ENCODE data around the gene ABCA7. TPM values are rescaled to one million over a fixed set of nuclear protein-coding genes. Genes with fewer than 3 reads are reported as not detected.

The ABCA7 gene
- total RNA-seq, 2 donors from 2014 or later, result 33.7 to 87.3 TPM

- TF ChIP-seq CTCF (IDR thresholded peaks at IDR 0.05) (no peak), POLR2A (IDR thresholded peaks at IDR 0.05) (no peak)
- Histone ChIP-seq H3K4me3 (no peak overlapping the region), H3K27ac (no peak overlapping the region), H3K9me3 (no peaks in the 10 kb centered on the region), H3K27me3 (no peaks in the 10 kb centered on the region), H3K36me3 (replicated peaks in 1 of 2; ENCODE audit: insufficient read depth in 1 of 2, low read depth in 2 of 2) (no peaks in the 10 kb centered on the region), H3K4me1 (no peaks in the 10 kb centered on the region)
- intact Hi-C loops (cut with DNase I), result no loop called here
- ATAC-seq (no peak), DNase-seq (no peak)
- 88 to 97% methylated on average over 2 of the region's 5 CpGs for WGBS, 2 donors
These were observed 12.6 kb downstream of the ABCA7 start for GRCh38 chr19:1052349-1052975.

GRCh38 chr19:1053176-1054101 is 13.5 kb downstream of the ABCA7 start:
- TF ChIP-seq CTCF (IDR thresholded peaks at IDR 0.05), result no peak
- TF ChIP-seq POLR2A (IDR thresholded peaks at IDR 0.05), result no peak
- 95% methylated on average over 23 to 31 of the region's 31 CpGs for WGBS, 2 donors
- intact Hi-C loops (cut with DNase I), result no loop called here
- Histone ChIP-seq H3K4me1 (no peaks in the 10 kb centered on the region), H3K36me3 (replicated peaks in 1 of 2; ENCODE audit: insufficient read depth in 1 of 2, low read depth in 2 of 2) (no peaks in the 10 kb centered on the region), H3K27ac (no peak overlapping the region), H3K4me3 (no peak overlapping the region), H3K27me3 (no peaks in the 10 kb centered on the region), H3K9me3 (no peaks in the 10 kb centered on the region)
- ATAC-seq (no peak), DNase-seq (no peak)

GRCh38 chr19:1054102-1055027 is 14.5 kb downstream of the ABCA7 start:
- no peak for DNase-seq
- H3K9me3 ChIP-seq, result no peaks in the 10 kb centered on the region
- no peak overlapping the region for H3K4me3 ChIP-seq
- TF ChIP-seq POLR2A (IDR thresholded peaks at IDR 0.05) (no peak), CTCF (IDR thresholded peaks at IDR 0.05) (no peak)
- WGBS, 2 donors, result 90 to 95% methylated on average over 7 to 28 of the region's 28 CpGs
- H3K4me1 ChIP-seq, result no peaks in the 10 kb centered on the region
- peak; percentile 4 for ATAC-seq
- H3K27me3 ChIP-seq, result no peaks in the 10 kb centered on the region
- no peak overlapping the region for H3K27ac ChIP-seq
- H3K36me3 ChIP-seq (replicated peaks in 1 of 2; ENCODE audit: insufficient read depth in 1 of 2, low read depth in 2 of 2), result no peaks in the 10 kb centered on the region
- intact Hi-C loops (cut with DNase I), result no loop called here

GRCh38 chr19:1055028-1055425 is 15.1 kb downstream of the ABCA7 start:
- TF ChIP-seq POLR2A (IDR thresholded peaks at IDR 0.05) (no peak), CTCF (IDR thresholded peaks at IDR 0.05) (no peak)
- no peaks in the 10 kb centered on the region for H3K4me1 ChIP-seq
- H3K27ac ChIP-seq, result no peak overlapping the region
- 93 to 97% methylated on average over 3 to 11 of the region's 14 CpGs for WGBS, 2 donors
- H3K27me3 ChIP-seq, result no peaks in the 10 kb centered on the region
- intact Hi-C loops (cut with DNase I), result no loop called here
- no peaks in the 10 kb centered on the region for H3K36me3 ChIP-seq (replicated peaks in 1 of 2; ENCODE audit: insufficient read depth in 1 of 2, low read depth in 2 of 2)
- H3K4me3 ChIP-seq, result no peak overlapping the region
- DNase-seq, result no peak
- no peaks in the 10 kb centered on the region for H3K9me3 ChIP-seq
- no peak for ATAC-seq
